GM13977 (cell line): ENCODE data around the gene CNTNAP2.

Experiments used
- DNase-seq: peaks from one replicate; pipeline ENCODE4 v3.0.0; 2012; ENCODE audit warnings: low spot score
- in situ Hi-C: fragments of 300-500 bp; cut with MboI; formaldehyde crosslinking; loops from one replicate; pipeline ENCODE4 v1.12.0; 2022; ENCODE audit warnings: low sequenced_read_pairs, low pct_unique_long_range_greater_than_20kb, mixed read lengths, inconsistent platforms; ENCODE audit not compliant: unreplicated experiment
- TF ChIP-seq, protein P1 (sequence below): IDR thresholded peaks from 2 replicates; pipeline ENCODE4 v1.5.1; 2012; ENCODE audit warnings: mild to moderate bottlenecking, control low read depth; ENCODE audit not compliant: insufficient read depth; ENCODE audit errors: extremely low read depth, missing control alignments

The CNTNAP2 gene

DNA sequence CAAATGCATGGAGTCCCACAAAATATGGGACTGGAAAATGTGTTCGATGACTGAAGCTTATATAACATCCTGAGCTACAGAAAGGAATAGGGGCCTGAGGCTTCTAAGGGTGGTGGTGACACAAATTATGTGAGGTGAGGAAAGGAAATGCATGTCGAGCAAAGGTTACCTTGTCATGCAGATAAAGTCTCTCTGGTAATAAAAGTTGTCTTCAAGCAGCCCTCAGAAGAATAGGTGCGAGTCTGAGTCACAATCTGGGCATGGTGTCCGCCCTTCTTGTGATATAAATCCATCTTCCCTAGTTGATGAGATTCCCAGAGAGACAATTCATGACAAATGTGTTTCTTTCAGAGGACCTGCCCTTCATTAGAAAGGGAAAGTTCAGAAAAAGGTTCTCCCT is 1488.7 kb downstream of the CNTNAP2 start:
- in situ Hi-C loops: no loop called here
- no peak for DNase-seq
- TF ChIP-seq, protein P1, sequence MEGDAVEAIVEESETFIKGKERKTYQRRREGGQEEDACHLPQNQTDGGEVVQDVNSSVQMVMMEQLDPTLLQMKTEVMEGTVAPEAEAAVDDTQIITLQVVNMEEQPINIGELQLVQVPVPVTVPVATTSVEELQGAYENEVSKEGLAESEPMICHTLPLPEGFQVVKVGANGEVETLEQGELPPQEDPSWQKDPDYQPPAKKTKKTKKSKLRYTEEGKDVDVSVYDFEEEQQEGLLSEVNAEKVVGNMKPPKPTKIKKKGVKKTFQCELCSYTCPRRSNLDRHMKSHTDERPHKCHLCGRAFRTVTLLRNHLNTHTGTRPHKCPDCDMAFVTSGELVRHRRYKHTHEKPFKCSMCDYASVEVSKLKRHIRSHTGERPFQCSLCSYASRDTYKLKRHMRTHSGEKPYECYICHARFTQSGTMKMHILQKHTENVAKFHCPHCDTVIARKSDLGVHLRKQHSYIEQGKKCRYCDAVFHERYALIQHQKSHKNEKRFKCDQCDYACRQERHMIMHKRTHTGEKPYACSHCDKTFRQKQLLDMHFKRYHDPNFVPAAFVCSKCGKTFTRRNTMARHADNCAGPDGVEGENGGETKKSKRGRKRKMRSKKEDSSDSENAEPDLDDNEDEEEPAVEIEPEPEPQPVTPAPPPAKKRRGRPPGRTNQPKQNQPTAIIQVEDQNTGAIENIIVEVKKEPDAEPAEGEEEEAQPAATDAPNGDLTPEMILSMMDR: no peak

DNA sequence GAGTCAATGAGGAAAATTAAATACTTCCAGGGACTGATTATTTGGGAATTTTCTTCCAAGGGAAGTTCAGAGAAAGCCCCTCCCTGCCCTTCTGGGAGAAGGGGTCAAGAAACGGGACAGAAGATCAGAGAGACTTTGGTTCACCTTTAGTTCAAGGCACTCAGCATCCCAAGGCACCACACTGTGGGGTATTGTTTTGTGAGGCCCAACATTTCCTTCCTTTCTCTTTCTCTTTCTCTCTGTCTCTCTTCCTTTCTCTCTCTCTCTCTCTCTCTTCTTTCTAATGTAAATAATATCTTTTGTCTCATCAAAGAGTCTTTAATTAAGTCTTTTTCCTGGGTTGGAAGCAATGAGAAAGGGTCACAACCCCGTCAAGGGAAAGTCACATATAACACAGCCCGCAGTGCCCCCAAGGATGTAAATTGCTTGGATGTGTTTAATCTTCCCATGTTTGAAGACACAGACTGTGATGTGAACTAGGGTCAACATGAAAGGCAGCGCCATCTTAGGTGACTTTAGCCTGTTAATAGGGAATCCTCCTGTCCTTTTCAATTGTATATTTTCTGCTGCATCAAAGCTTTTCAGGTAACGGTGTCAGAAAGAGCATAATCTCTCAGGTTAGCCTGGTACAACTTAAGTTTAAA is 1490.7 kb downstream of the CNTNAP2 start:
- in situ Hi-C loops: no loop called here
- DNase-seq: no peak
- TF ChIP-seq, protein P1: no peak

DNA sequence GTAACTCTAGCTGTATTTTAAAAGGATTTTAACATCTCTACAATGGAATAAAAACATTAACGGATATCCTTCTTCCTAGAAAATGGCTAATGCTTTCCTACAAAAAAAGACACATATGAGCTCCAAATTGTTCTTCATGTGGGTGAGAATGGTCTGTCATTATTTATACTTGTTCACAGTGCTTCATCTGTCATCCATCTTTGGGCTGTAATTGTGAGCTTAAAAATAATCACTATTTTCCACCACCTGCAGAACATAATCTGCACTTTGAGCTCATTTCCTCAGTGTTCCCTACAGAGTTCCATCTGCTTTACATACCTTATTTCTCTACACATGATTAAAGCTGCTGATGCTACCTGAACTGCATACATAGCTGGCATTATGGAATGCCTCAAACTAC is 1494.8 kb downstream of the CNTNAP2 start:
- DNase-seq: no peak
- TF ChIP-seq, protein P1: no peak
- in situ Hi-C loops: no loop called here

DNA sequence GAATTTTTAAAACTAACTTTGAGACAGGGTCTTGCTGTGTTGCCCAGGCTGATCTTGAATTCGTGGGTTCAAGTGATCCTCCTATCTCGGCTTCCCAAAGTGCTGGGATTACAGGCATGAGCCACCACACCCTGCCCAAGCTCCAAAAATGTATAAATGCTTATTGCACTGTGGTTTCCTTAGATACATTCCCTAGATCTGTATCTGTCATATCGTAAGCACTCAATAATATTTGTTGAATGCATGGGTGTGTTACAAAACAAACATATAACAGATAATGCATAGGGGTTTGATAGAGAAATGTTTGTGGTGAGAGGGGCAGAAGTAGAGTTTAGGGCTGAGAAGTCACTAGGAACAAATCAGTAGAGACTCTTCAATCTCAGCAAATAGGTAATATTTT is 1518.7 kb downstream of the CNTNAP2 start:
- in situ Hi-C loops: no loop called here
- DNase-seq: no peak
- TF ChIP-seq, protein P1: no peak

DNA sequence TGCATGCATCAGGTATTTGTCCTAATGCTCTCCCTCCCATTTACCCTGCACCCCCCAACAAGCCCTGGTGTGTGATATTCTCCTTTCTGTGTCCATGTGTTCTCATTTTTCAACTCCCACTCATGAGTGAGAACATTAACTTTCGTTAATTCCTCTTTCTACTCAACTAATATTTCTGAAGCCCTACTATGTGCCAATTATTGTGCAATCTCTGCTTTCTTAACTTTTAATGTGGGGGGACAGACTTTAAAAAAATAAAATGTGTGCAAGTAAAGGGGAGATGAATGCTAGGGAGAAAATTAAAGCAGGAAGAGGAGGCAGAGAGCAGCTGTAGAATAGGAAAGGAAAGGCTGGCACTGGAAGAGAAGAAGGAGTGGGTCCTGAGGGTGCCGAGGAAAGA is 1520.0 kb downstream of the CNTNAP2 start:
- TF ChIP-seq, protein P1: no peak
- in situ Hi-C loops: no loop called here
- no peak for DNase-seq

DNA sequence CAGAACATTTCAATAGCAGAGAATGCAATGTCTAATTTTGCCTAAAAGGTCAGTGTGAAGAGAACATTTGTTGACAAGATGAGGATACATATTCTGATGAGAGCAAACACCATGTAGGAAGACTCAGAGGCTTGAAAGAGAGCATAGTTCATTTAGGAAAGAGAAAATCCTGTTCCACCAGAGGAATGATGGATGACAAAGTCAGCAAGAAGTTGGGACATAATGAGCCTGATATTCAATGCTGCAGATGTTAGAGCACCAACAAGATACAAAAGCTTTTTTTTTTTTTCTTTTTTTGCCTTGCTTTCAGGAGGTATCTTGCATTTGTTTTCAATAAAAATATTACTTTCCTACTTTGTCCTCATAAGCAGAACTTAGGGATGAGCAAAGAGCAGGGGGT is 1522.0 kb downstream of the CNTNAP2 start:
- in situ Hi-C loops: no loop called here
- DNase-seq: no peak
- TF ChIP-seq, protein P1: no peak
